Measurements from ENCODE around the gene LGR4. TPM values are rescaled to one million over a fixed set of nuclear protein-coding genes. Genes with fewer than 3 reads are reported as not detected.

Gene LGR4
- total RNA-seq, 4 donors from 2014 or later = 28.7 to 165 (median 120) TPM

DNA sequence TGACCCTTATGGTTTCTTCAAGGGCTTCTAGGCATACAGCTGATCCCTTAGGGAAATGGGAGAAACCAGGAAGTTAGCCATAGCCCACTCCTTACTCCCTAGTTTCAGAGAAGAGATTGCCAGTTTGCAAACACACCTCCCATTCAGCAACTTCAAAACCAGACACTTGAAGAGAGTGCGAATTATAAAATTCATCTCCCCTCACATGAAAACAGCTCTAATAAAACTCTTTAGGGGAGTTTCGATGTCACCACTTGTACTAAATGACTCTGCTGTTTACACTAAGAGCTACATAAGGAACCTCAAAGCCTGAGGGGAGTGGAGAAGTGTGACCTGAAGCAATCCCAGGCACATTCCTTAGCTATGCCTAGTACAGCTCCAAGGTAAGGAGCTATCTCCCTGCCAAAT is 8.3 kb downstream of the LGR4 start:
- H3K36me3 ChIP-seq = no peaks in the 10 kb centered on the region
- no peak for DNase-seq
- H3K27ac ChIP-seq = peak overlapping the region; percentile 41 to 94 (median 78)
- peaks cover 0 to 54% (median 41%) of the 10 kb centered on the region in 4 donors for H3K4me1 ChIP-seq
- WGBS, 2 donors (ENCODE audit: low coverage in 1 of 2) = 14 to 50% methylated on average over 1 to 2 of the region's 2 CpGs
- H3K4me3 ChIP-seq = no peak overlapping the region
- H3K27me3 ChIP-seq = no peaks in the 10 kb centered on the region
- no peaks in the 10 kb centered on the region for H3K9me3 ChIP-seq
- in situ Hi-C loops (cut with MboI; ENCODE audit: low pct_ligation_motif_present in 1 of 4, low pct_unique_long_range_greater_than_20kb in 1 of 4, low sequenced_read_pairs in 3 of 4) (loop anchor here in 1 of 4 donors (25.0 kb wide), 1 partner anchor 102 kb away; the partner anchor contains the start of gene CCDC34), intact Hi-C loops (cut with DNase I; ENCODE audit: low total_unique reads) (no loop called here)
- TF ChIP-seq POLR2A (IDR thresholded peaks at IDR 0.05) (no peak), POLR2AphosphoS5 (IDR thresholded peaks at IDR 0.05) (no peak), EP300 (IDR thresholded peaks at IDR 0.05; ENCODE audit: low read depth) (no peak)
- TF ChIP-seq, protein P1, sequence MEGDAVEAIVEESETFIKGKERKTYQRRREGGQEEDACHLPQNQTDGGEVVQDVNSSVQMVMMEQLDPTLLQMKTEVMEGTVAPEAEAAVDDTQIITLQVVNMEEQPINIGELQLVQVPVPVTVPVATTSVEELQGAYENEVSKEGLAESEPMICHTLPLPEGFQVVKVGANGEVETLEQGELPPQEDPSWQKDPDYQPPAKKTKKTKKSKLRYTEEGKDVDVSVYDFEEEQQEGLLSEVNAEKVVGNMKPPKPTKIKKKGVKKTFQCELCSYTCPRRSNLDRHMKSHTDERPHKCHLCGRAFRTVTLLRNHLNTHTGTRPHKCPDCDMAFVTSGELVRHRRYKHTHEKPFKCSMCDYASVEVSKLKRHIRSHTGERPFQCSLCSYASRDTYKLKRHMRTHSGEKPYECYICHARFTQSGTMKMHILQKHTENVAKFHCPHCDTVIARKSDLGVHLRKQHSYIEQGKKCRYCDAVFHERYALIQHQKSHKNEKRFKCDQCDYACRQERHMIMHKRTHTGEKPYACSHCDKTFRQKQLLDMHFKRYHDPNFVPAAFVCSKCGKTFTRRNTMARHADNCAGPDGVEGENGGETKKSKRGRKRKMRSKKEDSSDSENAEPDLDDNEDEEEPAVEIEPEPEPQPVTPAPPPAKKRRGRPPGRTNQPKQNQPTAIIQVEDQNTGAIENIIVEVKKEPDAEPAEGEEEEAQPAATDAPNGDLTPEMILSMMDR (IDR thresholded peaks at IDR 0.05) = no peak

DNA sequence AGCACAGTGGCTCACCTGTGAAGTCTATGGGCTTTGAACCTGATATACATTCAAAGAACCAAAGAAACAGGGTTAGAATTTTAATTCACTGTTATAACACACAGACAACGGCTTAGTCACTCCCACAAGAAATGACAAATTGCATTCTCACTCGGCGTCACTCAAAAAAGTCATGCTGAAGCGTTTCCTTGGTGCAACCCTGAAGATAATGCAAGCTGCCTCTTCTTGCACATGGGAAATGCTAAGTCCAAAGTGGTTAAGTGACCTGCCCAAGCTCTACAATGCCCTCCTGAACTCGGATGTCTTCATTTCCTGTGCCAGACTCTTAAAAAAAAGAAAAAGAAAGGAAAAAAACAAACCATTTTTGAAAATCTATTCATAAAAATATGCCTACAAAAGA is 10.0 kb downstream of the LGR4 start:
- DNase-seq = no peak
- in situ Hi-C loops (cut with MboI; ENCODE audit: low pct_ligation_motif_present in 1 of 4, low pct_unique_long_range_greater_than_20kb in 1 of 4, low sequenced_read_pairs in 3 of 4) (loop anchor here in 1 of 4 donors (25.0 kb wide), 1 partner anchor 100 kb away; the partner anchor contains the start of gene CCDC34), intact Hi-C loops (cut with DNase I; ENCODE audit: low total_unique reads) (no loop called here)
- Histone ChIP-seq H3K36me3 (no peaks in the 10 kb centered on the region), H3K9me3 (no peaks in the 10 kb centered on the region), H3K27ac (no peak overlapping the region), H3K27me3 (no peaks in the 10 kb centered on the region), H3K4me1 (peaks cover 0 to 50% (median 31%) of the 10 kb centered on the region in 4 donors), H3K4me3 (no peak overlapping the region)
- WGBS, 2 donors (ENCODE audit: low coverage in 1 of 2) = 75 to 82% methylated on average over 5 of the region's 5 CpGs
- TF ChIP-seq POLR2A (IDR thresholded peaks at IDR 0.05) (no peak), POLR2AphosphoS5 (IDR thresholded peaks at IDR 0.05) (no peak)
- TF ChIP-seq, protein P1 (IDR thresholded peaks at IDR 0.05) = no peak

DNA sequence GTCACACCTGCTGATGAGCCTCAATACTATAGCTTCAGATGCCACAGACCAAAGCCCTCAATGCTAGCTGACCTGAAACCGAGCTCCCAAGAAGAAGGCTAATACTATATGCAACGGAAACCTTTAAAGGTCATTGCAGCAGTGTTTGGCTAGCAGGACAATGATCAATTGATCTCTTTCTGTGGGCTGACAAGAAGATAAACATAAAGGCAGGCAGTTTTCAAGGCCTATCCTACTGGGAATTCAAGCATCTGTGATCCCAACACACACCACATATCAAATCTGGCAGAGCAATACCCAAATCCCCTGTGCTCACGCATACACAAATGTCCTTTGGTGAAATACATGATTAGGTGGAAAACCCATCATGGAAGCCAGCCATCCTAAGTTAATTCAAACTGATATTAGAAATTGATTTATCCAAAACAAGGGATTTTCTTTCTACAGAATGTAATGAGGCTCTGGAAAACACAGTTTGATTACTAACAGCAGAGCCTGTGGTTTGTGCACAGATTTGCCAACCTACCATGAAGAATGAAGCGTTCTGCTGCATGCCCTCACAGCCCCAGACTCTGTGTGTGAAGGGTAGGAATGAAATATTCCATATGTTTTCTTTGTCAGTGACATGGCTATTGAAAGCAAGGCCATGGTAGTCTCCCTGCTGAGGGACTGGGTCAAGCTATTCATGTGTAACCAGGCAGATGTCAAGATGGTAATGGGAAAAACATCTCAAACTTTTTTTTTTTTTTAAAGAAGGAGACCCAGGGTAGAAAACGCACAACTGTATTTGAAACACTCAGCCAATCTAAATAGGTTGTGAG is 12.2 kb downstream of the LGR4 start:
- WGBS, 2 donors (ENCODE audit: low coverage in 1 of 2) = 90 to 93% methylated on average over 4 to 5 of the region's 5 CpGs
- no peaks in the 10 kb centered on the region for H3K36me3 ChIP-seq
- H3K9me3 ChIP-seq = no peaks in the 10 kb centered on the region
- H3K4me3 ChIP-seq = no peak overlapping the region
- intact Hi-C loops (cut with DNase I; ENCODE audit: low total_unique reads) (no loop called here), in situ Hi-C loops (cut with MboI; ENCODE audit: low pct_ligation_motif_present in 1 of 4, low pct_unique_long_range_greater_than_20kb in 1 of 4, low sequenced_read_pairs in 3 of 4) (loop anchor here in 1 of 4 donors (25.0 kb wide), 1 partner anchor 98 kb away; the partner anchor contains the start of gene CCDC34)
- no peak overlapping the region for H3K27ac ChIP-seq
- H3K4me1 ChIP-seq = peaks cover 7 to 52% (median 32%) of the 10 kb centered on the region in 4 donors
- no peak for DNase-seq
- TF ChIP-seq, protein P1 (IDR thresholded peaks at IDR 0.05) = no peak
- TF ChIP-seq EP300 (IDR thresholded peaks at IDR 0.05; ENCODE audit: low read depth) (no peak), POLR2AphosphoS5 (IDR thresholded peaks at IDR 0.05) (no peak), POLR2A (IDR thresholded peaks at IDR 0.05) (no peak)
- H3K27me3 ChIP-seq = no peaks in the 10 kb centered on the region

DNA sequence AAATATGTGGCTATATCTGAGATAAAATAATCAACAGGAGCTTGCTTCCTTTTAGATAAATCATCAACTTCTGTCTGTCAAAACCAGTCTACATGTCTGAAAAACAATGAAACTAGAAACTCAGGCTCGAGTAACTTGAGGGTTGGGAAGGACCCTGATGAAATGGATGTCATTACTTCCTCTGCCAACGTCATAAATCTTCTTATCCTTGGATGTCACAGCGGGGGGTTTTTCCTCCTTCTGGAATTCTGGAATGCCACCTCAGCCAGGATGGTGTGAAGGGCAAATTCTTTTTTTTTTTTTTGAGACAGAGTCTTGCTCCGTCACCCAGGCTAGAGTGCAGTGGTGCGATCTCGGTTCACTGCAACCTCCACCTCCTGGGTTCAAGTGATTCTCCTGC is 13.4 kb downstream of the LGR4 start:
- H3K9me3 ChIP-seq = no peaks in the 10 kb centered on the region
- H3K27ac ChIP-seq = no peak overlapping the region
- H3K4me3 ChIP-seq = no peak overlapping the region
- in situ Hi-C loops (cut with MboI; ENCODE audit: low pct_ligation_motif_present in 1 of 4, low pct_unique_long_range_greater_than_20kb in 1 of 4, low sequenced_read_pairs in 3 of 4) = loop anchor here in 1 of 4 donors (25.0 kb wide), 1 partner anchor 97 kb away; the partner anchor contains the start of gene CCDC34
- WGBS, 2 donors (ENCODE audit: low coverage in 1 of 2) = 76 to 88% methylated on average over 4 to 6 of the region's 6 CpGs
- intact Hi-C loops (cut with DNase I; ENCODE audit: low total_unique reads) = no loop called here
- no peaks in the 10 kb centered on the region for H3K36me3 ChIP-seq
- TF ChIP-seq, protein P1 (IDR thresholded peaks at IDR 0.05) = no peak
- TF ChIP-seq EP300 (IDR thresholded peaks at IDR 0.05; ENCODE audit: low read depth) (no peak), POLR2A (IDR thresholded peaks at IDR 0.05) (no peak), POLR2AphosphoS5 (IDR thresholded peaks at IDR 0.05) (no peak)
- H3K4me1 ChIP-seq = peaks cover 7 to 40% (median 22%) of the 10 kb centered on the region in 4 donors
- no peaks in the 10 kb centered on the region for H3K27me3 ChIP-seq
- no peak for DNase-seq
